ENCODE results near the gene MYO1D.
A peak's percentile ranks its signal among the peaks of the same experiment; 100 is the strongest.
"Not testable (repeated sequence)": the region's sequence is repeated elsewhere in the genome, so short reads cannot be mapped to it uniquely, and the experiment has no call there.

MYO1D gene

DNA sequence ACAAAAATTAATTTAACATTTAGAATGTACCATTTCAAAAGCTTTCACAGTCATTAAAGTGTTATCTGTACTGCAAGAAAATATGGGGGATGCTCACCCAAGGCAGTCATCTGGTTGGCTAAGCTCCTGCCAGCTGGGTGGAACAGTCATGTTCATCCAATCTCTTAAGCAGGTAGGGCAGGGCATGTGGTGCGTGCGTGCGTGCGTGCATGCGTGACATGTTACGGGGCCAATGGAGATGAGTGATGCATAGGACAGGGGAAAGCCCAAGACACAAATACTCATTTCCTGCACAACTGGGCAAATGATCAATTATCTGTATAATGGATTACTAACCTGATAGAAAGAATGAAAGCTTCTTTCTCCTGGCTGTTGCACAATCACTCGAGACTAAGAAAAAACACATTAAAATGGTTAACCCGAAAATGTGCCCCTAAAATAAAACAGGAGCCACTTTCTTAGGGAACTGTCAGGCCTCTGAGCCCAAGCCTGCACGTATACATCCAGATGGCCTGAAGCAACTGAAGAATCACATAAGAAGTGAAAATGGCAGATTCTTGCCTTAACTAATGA, 104.4 kb downstream of the MYO1D start:
- DNase-seq, result no peak

DNA sequence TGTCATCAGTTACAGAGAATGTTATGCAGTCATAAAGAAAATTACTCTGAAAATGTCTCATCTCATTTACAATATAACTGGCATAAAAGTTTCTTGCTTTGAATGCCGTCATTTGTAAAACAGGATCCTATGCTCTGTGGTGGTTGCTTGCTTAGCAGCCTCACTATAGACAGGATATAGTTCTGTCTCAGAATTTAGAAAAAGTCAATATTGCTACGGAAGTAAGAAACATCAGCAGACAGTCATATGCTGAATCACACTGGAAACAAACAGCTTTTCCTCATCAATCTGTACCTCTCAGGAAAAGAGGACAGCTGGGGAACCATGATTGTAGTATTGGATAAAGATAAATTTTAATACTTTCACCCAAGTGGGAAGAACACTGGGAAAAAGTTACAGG, 105.5 kb downstream of the MYO1D start:
- no peak for DNase-seq

DNA sequence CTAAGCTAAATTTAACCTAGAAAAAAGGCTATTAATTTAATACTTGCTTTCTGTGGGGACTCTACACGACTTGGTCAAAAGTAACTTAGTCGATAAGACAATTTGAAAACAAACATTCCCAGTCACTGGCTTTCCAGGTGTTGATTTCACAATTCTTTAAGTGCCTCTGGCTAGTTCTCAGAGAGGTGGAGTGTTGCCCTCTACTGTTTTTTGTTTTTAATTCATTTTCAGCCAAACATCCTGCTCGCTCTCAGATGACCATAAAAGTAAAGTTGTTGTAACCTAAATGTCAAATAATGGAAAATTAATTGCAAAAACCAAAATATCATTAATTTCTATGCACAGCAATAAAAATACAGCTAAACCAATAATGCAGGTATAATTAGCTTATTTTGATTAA, 107.1 kb downstream of the MYO1D start:
- no peak for DNase-seq

DNA sequence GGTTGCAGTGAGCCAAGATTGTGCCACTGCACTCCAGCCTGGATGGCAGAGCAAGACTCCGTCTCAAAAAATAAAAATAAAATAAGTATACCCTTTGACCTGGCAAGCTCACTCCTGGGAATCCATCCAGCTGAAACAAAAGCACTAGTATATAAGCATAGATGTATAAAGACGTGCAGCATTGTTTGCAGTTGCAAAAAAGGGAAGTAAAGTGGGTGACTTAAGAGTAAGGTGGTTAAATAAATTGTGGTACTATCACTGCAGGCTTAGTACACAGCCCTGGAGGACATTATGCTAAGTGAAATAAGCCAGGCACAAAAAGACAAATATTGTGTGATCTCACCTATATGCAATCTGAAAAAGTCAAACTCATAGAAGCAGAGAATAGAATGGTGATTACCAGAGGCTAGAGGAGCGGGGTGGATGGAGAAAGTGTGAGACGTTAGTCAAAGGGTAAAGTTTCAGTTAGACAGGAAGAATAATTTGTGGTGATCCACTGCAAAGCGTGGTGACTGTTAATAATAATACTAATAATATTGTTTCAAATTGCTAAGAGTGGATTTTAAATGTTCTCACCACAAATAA, 113.0 kb downstream of the MYO1D start:
- DNase-seq, result no peak

DNA sequence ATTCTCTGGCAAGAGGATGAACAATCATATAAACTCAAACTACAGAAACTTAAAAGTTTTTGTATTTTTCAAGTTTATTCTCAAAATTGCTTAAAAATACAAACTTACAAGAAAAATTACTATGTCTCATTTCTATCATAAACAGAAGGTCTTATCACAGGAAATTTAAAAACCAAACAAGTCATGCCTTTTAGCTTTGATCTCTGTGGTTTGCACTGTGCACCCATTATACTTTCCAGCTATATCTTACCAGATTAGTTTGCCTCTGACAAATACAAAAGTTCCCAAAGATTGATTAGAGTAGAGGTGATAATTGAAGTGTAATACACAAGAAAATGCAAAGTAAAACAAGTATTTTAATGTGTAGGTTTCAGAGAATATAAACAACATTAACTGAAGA, 117.4 kb downstream of the MYO1D start:
- DNase-seq, result no peak

DNA sequence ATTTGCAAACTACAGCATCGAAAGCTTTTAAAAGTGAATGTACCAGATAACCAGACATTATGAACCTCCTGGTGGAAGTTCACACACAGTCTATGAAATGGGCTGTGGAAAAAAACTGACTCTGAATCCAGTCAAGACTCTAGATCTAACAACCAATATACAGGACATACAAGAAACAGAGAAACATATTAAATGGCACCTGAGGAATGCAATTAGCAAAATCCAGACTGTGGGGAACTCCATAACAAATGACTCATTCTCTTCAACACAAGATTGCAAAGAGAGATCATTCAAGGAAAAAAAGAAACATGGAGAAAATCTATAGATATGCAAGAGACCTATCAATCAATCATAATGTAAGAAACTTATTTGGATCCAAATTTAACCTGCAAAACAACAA, 119.0 kb downstream of the MYO1D start:
- no peak for DNase-seq

DNA sequence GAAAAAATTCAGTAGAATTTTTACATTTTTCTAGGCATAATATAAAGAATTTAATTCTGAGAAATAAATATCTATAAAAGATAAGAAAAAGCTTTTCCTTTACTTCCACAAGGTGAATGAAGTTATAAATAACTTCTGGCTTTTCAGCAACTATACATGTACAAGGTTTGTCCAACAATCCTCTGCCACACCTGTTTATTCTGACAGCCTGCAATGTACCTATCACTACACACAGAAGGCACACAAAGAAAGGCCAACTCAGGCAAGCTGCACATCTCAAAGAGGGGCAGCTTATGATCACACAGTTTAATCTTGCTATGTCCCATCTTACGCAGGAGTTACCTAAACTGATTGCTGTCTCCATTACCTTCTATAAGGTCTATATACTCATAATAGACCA, 120.2 kb downstream of the MYO1D start:
- DNase-seq, result no peak

DNA sequence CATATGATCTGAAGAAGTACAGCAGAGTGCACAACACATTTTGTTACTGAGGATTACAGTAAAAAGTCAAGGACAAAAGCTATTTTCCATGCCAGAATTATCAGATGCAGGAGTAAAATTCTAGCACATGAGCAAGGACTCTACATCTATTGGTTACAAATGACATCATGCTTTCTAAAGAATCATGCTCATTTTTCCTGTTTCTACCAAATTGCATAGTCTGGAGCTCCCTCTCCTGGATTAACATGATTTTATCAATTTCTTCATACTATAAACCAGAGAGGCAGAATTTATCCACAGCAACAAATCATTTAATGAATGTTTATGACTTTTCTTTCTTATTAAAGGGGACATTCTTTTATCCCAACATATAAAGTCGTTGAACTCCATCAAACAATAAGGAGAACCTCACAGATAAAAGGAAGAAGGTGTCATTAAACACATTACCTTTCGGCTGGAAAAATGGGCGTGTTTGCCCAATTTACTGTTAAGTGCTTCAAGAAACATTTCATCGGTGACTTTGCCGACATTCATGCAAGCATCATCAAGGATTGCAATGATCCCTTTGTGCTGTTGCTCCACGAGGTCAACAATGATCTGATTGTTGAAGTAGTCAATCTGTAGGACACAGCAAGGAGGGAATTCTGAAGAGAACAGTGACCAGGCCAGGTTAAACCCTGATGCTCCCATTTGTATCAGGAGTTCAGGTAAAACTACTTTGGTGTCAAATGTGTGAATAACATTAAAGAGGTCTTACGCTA, 121.7 kb downstream of the MYO1D start:
- DNase-seq, result peak; percentile 43

DNA sequence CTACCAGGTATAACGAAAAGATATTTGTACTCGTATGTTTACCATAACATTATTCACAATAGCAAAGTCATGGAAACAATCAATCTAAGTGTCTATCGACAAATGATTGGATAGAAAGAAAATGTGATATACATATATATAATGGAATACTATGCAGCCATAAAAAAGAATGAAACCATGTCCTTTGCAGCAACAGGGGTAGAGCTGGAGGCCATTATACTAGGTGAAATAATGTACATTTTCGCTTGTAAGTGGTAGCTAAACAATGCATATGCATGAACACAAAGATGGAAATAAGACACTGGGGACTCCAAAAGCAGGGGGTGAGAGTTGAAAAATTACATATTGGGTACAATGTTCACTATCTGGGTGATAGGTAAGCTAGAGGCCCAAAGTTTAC, 124.0 kb downstream of the MYO1D start:
- no peak for DNase-seq

DNA sequence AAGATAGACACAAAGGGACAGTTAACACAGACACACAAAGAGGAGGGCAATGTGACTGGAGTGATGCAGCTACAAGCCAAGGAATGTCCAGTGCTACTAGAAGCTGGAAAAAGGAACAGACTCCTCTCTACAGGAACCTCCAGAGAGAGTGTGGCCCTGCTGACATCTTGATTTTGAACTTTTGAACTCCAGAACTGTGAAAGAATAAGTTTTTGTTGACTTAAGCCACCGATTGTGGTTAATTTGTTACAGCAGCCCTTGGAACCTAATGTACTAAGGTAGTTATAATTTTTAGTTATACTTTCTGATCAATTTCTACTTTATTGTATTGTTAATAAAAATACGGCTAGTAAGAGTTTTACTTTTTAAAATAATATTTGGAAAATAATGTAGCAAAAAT, 129.1 kb downstream of the MYO1D start:
- DNase-seq, result no peak

DNA sequence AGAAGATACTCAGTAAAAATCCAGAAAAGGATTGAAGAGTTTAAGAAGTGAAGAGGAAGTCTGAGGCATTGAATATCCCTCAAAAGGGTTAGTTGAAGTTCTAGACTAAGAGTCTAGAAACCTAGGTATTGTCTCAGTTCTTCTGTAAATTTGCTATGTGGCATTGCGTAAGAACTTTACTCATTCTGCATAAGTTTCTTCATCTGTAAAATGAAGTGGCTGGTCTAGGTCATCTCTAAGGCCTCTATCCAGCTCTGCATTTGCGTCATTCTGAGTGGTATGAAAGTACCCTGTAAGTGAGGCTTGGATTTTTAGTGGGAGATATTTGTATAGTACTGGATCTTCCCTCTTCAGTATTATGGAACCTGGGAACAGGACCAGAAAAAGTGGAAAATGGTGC, 130.2 kb downstream of the MYO1D start:
- DNase-seq, result no peak

DNA sequence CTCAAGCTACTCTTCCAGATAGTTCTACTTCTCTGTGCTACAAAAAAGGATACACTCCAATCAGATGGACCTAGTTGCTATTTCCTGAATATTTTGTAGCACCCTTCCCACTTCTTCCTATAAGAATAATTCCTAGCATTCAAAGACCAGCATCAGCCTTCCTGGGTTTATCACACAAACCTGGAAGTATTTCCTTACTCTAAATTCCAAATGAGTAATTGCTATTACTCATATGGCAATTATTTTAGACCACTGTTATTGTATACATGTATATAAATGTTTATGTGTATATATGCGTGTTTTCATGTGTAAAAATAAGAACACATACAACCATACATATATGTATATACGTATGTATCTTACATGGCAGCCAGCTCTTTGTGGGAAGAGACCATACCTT, 130.6 kb downstream of the MYO1D start:
- no peak for DNase-seq

DNA sequence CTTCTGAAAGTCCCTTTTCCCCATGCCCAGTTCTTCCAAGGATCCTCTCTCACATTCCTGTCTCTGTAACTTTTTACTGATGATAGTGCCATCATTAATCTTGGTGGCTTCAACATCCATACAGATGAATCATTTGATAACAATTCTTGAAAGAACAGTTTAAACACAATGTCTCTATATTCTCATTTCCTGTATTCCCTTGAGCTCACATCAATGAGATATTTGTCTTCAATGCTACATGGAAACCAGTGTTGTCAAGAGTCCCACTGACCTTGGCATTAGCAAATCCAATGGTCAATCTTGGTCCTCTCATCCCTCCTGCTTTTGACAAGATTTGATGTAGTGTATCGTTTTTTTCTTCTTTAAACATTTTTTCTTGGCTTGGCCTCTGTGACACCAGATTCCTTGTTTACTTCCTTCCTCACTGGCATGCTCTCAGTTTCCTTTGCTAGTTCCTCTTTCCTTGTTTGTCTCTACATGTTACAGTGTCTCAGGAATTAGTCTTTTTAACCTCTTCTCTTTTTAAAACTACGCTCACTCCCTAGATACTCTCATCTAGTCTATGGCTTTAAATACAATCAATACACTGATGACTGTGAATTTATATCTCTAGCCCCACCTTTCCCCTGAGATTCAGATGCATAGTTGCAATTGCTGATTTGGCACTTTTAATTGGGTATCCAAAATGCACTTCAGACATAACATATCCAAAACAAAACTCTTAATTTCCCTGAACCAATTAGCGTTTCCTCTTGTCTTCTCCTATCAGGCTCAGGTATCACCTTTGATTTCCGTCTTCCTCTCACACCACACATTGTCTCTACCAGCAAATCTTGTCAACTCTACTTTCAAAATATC, 134.0 kb downstream of the MYO1D start:
- DNase-seq, result no peak

DNA sequence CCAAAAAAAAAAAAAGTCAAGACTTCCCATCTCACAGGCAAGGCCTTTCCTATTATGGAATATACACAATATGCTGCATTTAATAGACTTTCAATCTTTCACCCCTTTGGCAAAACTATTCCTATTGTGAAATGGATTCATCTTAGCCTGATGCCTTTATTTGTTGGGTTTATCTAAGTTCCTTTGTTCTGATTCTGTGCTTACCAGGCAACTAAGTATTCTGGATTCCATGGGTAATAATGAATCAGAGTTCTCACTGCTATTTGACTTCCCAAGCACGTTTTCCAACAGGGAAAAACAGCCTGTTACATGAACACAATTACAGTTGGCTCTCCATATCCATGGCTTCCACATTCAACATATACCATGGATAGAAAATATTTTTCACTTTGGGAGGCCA, 135.5 kb downstream of the MYO1D start:
- DNase-seq, result no peak

DNA sequence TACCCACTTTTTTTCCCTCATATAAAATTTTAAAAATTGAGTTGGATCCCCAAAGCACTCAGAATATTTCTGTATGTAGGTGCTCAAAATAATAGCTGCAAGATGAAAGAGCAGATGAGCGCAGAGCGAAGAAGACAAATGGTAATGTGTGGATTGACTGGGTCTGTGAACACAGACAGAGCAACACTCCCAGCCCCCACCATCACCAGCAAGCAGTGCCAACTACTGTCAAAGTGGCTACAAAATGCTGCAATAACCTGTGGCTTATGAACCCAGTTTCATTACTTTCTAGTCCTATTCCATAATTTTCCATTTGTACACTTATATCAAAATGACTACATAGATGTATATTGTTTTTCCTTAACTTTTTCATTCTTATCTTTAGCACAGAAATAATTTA, 137.2 kb downstream of the MYO1D start:
- DNase-seq, result no peak

DNA sequence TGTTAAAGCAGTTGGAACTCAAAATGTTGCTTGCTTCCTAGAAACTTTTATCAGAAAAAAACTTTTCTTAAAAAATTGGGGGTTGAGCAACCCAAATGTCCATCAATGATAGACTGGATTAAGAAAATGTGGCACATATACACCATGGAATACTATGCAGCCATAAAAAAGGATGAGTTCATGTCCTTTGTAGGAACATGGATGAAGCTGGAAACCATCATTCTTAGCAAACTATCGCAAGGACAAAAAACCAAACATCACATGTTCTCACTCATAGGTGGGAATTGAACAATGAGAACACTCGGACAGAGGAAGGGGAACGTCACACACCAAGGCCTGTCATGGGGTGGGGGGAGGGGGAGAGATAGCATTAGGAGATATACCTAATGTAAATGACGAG, 137.8 kb downstream of the MYO1D start:
- DNase-seq, result not testable (repeated sequence)

DNA sequence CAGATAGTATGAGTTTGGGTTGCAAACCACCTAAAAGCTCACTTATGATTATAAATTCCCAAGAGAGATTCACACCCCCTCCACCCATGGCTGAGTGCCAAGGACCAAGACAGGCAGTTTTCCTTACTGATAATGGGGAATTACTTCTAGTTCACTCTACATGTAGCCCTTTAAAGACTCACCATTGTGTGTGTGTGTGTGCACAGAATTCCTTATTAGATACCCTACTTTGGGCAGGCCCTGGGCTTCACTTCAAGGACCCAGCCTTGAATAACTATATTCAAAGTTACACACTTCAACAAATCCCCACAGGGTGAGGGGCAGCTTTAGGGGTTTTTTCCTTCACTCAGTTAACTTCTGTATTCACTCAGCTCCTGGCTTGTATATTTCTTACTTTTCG, 143.5 kb downstream of the MYO1D start:
- DNase-seq, result no peak

DNA sequence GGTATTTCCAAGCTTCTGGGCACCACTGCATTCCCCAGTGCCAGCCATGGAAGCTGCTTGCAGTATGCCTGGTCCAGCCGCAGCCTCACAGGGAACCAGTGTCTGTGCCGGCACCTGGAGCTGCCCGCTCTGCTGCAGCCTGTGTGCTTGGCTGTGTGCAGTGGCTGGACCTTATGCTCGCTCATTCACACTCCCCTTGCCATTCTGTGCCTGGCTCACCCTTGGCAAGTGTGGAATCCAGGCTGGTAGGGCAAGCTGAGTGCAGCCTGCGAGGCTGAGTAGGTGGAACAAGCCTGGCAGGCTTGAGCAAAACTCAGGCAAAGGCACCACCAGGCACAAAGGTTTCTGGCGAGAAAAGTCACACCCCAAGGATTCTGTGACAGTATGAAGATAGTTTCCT, 144.0 kb downstream of the MYO1D start:
- no peak for DNase-seq

DNA sequence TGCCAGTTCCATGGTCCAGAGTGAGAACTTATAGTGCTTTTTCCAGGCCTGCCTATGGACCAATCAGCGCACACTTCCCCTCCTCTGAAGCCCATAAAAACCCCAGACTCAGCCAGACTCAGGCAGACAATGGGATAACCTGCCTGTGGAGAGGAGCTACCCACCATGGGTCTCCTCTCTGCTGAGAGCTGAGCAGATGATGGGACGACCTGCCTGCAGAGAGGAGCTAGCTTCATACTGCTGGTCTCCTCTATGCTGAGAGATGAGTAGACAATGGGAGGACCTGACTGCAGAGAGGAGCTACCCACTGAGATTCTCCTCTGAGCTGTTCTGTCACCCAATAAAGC, 144.7 kb downstream of the MYO1D start:
- DNase-seq, result no peak

DNA sequence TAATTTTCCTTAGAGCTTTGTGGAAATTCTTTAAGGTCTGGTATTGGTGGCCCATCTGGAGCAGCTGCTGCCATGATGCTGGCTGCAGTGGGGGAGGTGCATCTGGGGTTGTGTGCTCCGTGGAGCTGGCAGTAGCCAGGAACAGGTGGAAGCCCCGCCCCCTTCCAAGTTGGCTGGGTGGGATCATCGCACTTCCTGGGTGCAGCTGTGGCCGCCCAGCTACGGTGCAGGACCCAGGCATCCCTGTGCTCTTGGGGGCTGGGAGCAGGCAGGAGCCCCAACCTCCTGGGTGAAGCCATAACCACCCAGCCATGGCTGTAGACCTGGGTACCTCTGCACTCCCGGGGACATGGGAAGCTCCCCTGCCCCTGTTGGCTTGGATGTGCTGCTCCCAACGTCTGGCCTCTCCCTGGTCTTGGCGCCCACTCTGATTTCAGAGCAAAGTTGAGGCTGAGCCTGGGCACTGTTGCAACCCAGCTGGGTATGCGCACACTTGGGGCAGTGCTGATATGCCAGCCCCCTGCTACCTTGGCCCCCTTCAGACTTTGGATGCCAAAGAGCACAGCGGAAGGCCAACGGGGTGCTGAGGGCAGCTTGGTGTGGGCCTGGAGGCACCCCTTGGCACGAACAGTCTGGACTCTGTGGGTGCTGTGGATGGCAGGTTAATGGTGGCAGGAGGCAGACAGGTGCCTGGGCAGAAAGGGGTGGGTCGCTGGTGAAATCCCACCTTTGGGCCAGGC, 145.2 kb downstream of the MYO1D start:
- no peak for DNase-seq

DNA sequence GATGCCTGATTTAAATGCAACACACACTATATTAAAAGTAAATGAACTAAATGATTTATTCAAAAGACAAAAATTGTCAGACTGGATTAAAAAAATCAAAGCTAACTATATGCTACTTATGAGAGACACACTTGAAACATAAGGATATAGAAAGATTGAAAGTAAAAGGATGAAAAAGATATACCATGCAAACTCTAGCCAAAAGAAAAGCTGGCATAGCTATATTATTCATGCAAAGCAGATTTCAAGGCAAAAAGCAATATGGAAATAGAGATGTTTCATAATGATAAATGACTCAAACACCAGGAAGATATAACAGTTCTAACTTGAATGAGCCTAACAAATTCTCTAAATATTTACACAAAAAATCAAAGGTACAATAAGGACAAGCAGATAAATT, 149.2 kb downstream of the MYO1D start:
- no peak for DNase-seq

DNA sequence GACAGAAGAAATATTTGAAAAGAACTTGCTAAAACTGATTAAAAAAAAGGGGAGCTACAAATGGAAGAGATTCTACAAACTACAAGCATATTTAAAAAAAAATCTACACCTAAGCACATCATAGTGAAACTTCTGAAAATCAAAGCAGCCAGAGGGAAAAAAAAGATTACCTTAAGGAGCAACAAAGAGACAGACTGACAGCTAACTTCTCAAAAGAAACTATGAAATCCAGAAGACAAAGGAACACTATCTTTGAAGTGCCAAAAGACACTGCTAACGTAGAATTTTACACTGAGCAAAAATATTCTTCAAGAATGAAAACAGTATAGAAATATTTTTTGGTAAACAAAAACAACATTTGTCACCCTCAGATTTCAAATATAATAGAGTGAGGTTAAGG, 151.2 kb downstream of the MYO1D start:
- no peak for DNase-seq

DNA sequence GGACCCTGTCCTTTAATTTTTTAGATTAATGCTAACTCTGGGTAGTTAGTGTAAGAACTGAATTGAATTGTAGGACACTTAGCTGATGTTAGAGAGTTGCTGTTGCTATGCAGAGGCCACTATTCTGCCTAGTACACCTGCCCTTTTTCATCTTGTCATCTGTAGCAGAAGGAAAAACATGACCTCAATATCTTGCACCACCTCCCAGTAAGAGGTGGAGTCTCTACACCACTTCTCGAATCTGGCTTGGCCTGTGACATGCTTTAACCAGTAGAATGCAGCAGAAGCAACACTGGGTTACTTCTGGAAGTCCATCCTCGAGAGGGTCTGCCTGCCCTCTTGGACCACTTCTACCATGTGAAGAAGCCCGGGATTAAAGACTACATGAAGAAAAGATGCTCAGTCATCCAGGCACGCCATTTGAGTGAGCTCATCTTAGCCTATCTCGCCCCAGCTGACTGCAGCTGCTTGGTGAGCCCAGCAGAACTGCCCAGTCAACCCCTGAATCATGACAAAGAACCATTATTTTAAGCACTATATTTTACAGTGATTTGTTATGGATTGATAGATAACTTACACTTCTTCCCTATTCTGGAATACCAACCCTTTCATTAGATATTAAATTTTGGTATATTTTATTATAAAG, 153.5 kb downstream of the MYO1D start:
- DNase-seq, result no peak

Data from central memory CD4-positive, alpha-beta T cell (primary cell).